Loucy (cell line): ENCODE results near the gene TUBB3.

ENCODE experiments used
- CTCF ChIP-seq: fragments of 200-600 bp; sonication (generic); conservative IDR thresholded peaks from 2 replicates; pipeline ENCODE4 v1.5.1; 2014; ENCODE audit warnings: mild to moderate bottlenecking, antibody characterized with exemption, low read length
- EZH2phosphoT487 ChIP-seq: fragments of 200-600 bp; IDR thresholded peaks from 2 replicates; pipeline ENCODE4 v1.6.1; 2018; ENCODE audit warnings: antibody characterized with exemption, mild to moderate bottlenecking, moderate library complexity, borderline replicate concordance

- no peak for TF ChIP-seq CTCF
- no peak for TF ChIP-seq EZH2phosphoT487
These were observed 23.2 kb upstream of the TUBB3 start for GRCh38 chr16:89899879-89900481.
